GM12801 (cell line): ENCODE results near the gene TAS1R3.

ENCODE experiments used
- TF ChIP-seq, protein P1 (sequence below): IDR thresholded peaks from one replicate; pipeline ENCODE4 v1.5.1; 2011; ENCODE audit warnings: control low read depth; ENCODE audit not compliant: insufficient read length; ENCODE audit errors: extremely low read depth

The TAS1R3 gene

DNA sequence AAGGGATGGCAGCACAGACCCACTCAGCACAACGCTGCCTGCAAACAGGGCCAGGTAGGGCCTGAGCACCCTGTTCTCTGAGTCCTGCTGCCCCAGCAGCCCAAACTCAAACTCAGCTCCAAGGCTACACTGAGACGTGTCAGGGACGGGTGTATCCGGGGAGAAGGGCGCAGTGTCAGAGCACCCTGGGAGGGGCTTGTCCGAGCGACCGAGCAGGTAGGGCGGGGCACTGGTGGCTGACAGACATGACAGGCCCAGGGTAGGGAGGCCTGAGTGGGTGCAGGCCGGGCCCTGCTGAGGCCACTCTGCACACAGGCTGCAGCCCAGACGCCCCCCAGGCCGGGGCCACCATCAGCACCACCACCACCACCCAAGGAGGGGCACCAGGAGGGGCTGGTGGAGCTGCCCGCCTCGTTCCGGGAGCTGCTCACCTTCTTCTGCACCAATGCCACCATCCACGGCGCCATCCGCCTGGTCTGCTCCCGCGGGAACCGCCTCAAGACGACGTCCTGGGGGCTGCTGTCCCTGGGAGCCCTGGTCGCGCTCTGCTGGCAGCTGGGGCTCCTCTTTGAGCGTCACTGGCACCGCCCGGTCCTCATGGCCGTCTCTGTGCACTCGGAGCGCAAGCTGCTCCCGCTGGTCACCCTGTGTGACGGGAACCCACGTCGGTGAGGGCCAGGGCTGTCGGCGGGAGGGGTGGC is 45.3 kb upstream of the TAS1R3 start:
- TF ChIP-seq, protein P1, sequence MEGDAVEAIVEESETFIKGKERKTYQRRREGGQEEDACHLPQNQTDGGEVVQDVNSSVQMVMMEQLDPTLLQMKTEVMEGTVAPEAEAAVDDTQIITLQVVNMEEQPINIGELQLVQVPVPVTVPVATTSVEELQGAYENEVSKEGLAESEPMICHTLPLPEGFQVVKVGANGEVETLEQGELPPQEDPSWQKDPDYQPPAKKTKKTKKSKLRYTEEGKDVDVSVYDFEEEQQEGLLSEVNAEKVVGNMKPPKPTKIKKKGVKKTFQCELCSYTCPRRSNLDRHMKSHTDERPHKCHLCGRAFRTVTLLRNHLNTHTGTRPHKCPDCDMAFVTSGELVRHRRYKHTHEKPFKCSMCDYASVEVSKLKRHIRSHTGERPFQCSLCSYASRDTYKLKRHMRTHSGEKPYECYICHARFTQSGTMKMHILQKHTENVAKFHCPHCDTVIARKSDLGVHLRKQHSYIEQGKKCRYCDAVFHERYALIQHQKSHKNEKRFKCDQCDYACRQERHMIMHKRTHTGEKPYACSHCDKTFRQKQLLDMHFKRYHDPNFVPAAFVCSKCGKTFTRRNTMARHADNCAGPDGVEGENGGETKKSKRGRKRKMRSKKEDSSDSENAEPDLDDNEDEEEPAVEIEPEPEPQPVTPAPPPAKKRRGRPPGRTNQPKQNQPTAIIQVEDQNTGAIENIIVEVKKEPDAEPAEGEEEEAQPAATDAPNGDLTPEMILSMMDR: no peak

DNA sequence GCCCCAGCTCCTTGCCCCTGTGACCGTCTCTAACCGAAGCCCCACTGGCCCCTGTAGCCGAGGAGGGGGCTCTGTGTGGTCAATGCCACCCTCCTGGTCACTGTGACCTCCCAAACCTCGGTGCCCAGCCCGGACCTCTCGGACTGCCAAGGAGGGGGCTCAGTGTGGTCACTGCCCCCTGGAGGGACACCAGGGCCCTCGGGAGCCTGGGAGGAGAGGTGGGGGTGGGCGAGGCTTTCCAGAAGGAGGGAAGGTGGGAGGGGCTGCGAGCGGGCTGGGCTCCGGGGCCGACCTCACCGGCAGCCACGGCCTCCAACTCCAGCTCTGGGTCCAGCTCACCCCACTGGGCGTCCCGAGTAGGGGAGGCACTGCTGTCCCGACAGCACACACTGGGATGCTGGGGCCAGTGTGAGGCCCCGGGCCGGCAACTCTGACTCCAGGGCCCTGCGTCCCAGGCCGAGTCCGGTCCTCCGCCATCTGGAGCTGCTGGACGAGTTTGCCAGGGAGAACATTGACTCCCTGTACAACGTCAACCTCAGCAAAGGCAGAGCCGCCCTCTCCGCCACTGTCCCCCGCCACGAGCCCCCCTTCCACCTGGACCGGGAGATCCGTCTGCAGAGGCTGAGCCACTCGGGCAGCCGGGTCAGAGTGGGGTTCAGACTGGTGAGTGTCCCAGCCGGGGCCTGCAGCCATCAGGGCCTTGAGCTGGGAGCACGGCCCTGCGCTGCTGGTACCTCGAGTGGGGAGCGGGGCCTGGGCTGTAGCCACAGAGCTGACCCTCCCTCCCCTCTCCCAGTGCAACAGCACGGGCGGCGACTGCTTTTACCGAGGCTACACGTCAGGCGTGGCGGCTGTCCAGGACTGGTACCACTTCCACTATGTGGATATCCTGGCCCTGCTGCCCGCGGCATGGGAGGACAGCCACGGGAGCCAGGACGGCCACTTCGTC is 44.5 kb upstream of the TAS1R3 start:
- TF ChIP-seq, protein P1: no peak

DNA sequence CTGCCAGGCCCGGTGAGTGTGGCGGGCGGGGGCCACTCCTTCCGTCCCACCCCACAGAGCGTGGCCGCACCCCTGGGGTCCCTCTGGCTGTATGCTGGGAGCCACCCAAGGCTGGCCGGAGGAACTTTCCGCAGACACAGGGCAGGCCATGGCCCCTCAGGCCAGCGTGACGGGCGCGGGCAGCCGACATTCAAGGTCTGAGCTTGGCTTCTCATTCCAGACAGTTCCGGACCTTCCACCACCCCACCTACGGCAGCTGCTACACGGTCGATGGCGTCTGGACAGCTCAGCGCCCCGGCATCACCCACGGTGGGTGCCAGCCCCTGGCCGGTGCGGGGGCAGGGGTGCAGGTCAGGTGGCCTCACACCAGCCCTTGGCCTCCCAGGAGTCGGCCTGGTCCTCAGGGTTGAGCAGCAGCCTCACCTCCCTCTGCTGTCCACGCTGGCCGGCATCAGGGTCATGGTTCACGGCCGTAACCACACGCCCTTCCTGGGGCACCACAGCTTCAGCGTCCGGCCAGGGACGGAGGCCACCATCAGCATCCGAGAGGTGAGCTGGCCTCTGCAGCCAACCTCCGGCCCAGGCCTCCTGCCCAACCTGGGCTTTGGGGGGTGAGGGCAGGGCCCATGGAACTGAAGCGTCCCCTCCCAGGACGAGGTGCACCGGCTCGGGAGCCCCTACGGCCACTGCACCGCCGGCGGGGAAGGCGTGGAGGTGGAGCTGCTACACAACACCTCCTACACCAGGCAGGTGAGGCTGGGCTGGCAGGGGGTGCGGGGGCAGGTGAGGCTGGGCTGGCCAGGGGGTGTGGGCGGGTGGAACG is 43.6 kb upstream of the TAS1R3 start:
- TF ChIP-seq, protein P1: no peak

DNA sequence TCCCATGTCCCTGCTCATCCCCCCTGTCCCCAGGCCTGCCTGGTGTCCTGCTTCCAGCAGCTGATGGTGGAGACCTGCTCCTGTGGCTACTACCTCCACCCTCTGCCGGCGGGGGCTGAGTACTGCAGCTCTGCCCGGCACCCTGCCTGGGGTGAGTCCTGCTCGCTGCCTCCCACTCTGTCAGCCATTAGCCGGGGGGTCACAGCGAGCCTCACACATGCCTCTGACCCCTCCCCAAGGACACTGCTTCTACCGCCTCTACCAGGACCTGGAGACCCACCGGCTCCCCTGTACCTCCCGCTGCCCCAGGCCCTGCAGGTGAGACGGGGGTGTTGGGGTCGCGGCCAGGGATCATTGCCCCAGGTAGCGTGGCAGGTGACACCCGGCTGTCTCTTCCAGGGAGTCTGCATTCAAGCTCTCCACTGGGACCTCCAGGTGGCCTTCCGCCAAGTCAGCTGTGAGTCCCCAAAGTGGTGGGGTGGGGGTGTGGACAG is 40.8 kb upstream of the TAS1R3 start:
- TF ChIP-seq, protein P1: no peak

DNA sequence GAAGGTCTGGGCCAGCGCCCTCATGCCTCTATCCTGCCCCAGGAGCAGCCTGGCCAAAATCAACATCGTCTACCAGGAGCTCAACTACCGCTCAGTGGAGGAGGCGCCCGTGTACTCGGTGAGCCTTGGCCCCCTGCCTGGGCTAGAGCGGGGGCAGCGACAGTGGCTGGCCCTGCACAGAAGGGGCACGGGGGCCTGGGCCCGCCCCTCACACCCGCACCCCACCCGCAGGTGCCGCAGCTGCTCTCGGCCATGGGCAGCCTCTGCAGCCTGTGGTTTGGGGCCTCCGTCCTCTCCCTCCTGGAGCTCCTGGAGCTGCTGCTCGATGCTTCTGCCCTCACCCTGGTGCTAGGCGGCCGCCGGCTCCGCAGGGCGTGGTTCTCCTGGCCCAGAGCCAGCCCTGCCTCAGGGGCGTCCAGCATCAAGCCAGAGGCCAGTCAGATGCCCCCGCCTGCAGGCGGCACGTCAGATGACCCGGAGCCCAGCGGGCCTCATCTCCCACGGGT is 40.0 kb upstream of the TAS1R3 start:
- TF ChIP-seq, protein P1: no peak

DNA sequence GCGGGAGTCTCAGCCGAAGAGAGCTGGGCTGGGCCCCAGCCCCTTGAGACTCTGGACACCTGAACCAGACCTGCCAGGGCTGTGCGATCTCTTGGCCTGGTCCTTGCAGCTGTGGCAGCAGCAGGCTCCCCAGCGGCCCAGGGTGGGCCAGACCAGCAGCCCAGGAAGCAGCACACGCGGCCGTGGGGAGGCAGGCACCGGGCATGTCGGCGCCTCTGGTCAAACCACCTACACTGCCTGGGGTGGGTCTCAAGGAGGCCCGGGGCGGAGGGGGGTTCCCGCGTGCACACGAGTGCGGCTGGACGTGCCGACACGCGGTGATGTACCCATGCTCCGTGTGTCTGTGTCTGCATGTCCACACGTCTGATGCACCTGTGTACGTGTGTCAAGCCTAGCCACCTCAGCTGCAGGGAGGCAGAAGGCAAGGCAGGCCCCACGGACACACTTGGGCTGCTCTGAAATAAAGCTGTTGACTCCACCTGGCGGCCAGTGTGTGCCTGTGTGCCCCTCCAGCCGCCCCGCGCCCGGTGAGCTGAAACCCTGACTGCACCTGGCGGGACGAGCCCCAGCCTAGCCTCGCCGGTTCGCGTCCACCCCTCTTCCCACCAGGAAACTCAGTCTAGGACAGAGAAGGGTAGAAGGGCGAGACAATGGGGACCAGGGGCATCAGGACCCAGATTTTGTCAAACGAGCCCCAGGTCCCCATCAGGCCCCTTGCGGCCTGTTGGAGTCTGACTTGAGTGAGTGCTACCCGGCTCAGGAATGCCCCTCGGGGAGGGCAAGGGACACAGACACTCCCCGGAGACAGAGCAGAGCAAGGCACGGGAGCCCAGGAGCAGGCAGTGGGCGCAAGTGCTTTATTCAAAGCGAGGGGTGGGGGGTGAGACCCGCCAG is 39.3 kb upstream of the TAS1R3 start:
- TF ChIP-seq, protein P1: no peak
